WERI-Rb-1 (cell line): ENCODE measurements around the gene PRPF6.

Experiments
- DNase-seq: peaks from one replicate; pipeline ENCODE4 v3.0.0-alpha.2; 2020
- H3K27ac ChIP-seq: fragments of 250-450 bp; sonication (Bioruptor Pico); 2 replicates; pipeline ENCODE4 v1.5.1; 2020; ENCODE audit warnings: mild to moderate bottlenecking, moderate library complexity
- H3K27me3 ChIP-seq: fragments of 250-450 bp; sonication (Bioruptor Pico); 2 replicates; pipeline ENCODE4 v1.5.1; 2021; ENCODE audit warnings: mild to moderate bottlenecking, low read depth, moderate library complexity; ENCODE audit not compliant: insufficient read depth, severe bottlenecking
- H3K36me3 ChIP-seq: fragments of 250-450 bp; sonication (Bioruptor Pico); 2 replicates; pipeline ENCODE4 v1.5.1; 2020; ENCODE audit warnings: mild to moderate bottlenecking, moderate library complexity
- H3K4me3 ChIP-seq: 2 replicates; pipeline ENCODE4 v1.5.1; 2011; ENCODE audit warnings: low read depth, mild to moderate bottlenecking, control low read depth, low read length
- H3K9me3 ChIP-seq: fragments of 250-450 bp; sonication (Bioruptor Pico); 2 replicates; pipeline ENCODE4 v1.5.1; 2021; ENCODE audit warnings: mild to moderate bottlenecking, moderate library complexity; ENCODE audit not compliant: severe bottlenecking
- CTCF ChIP-seq: IDR thresholded peaks from 2 replicates; pipeline ENCODE4 v1.5.1; 2011; ENCODE audit warnings: low read depth, mild to moderate bottlenecking, control low read depth, inconsistent platforms, low read length

PRPF6 gene

GRCh38 chr20:64081624-64081964, 100.7 kb downstream of the PRPF6 start:
- no peaks in the 10 kb centered on the region for H3K27me3 ChIP-seq
- TF ChIP-seq CTCF = no peak
- DNase-seq = no peak
- H3K36me3 ChIP-seq = no peaks in the 10 kb centered on the region
- no peak overlapping the region for H3K4me3 ChIP-seq
- H3K27ac ChIP-seq = no peak overlapping the region
- no peaks in the 10 kb centered on the region for H3K9me3 ChIP-seq

- Histone ChIP-seq H3K36me3 (no peaks in the 10 kb centered on the region), H3K27me3 (no peaks in the 10 kb centered on the region), H3K4me3 (no peak overlapping the region), H3K27ac (no peak overlapping the region), H3K9me3 (no peaks in the 10 kb centered on the region)
- no peak for TF ChIP-seq CTCF
- no peak for DNase-seq
Measured at GRCh38 chr20:64082126-64082731, 101.3 kb downstream of the PRPF6 start.
